ENCODE results near the gene TDRD6. TPM values are rescaled to one million over a fixed set of nuclear protein-coding genes. Genes with fewer than 3 reads are reported as not detected.
"Not testable (repeated sequence)": the region's sequence is repeated elsewhere in the genome, so short reads cannot be mapped to it uniquely, and the experiment has no call there.

The TDRD6 gene, protein sequence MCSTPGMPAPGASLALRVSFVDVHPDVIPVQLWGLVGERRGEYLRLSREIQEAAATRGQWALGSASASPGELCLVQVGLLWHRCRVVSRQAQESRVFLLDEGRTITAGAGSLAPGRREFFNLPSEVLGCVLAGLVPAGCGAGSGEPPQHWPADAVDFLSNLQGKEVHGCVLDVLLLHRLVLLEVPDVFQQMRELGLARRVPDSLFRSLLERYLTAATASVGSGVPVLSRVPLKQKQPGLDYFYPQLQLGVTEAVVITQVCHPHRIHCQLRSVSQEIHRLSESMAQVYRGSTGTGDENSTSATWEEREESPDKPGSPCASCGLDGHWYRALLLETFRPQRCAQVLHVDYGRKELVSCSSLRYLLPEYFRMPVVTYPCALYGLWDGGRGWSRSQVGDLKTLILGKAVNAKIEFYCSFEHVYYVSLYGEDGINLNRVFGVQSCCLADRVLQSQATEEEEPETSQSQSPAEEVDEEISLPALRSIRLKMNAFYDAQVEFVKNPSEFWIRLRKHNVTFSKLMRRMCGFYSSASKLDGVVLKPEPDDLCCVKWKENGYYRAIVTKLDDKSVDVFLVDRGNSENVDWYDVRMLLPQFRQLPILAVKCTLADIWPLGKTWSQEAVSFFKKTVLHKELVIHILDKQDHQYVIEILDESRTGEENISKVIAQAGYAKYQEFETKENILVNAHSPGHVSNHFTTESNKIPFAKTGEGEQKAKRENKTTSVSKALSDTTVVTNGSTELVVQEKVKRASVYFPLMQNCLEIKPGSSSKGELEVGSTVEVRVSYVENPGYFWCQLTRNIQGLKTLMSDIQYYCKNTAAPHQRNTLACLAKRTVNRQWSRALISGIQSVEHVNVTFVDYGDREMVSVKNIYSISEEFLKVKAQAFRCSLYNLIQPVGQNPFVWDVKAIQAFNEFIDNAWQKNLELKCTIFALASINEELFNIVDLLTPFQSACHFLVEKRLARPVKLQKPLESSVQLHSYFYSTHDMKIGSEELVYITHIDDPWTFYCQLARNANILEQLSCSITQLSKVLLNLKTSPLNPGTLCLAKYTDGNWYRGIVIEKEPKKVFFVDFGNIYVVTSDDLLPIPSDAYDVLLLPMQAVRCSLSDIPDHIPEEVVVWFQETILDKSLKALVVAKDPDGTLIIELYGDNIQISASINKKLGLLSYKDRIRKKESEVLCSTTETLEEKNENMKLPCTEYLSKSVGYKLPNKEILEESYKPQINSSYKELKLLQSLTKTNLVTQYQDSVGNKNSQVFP (N-terminal part only)
- total RNA-seq, result under 1 TPM in 1 of 2 experiments, not detected in 1; 0.25 TPM
- polyA plus RNA-seq, result not detected

- H3K36me3 Mint-ChIP-seq, result no peaks in the 10 kb centered on the region
- H3K4me1 Mint-ChIP-seq, result no peaks in the 10 kb centered on the region
- no peak within 1 kb of the TSS for H3K27ac ChIP-seq (ENCODE audit: low read depth, low read length)
- no peak within 1 kb of the TSS for H3K4me3 ChIP-seq (ENCODE audit: low read length in 2 of 2)
- H3K4me3 Mint-ChIP-seq, result no peak within 1 kb of the TSS
- H3K27me3 Mint-ChIP-seq, result peaks cover 1 to 3% of the 10 kb centered on the region in 2 donors
- no peaks in the 10 kb centered on the region for H3K27me3 ChIP-seq (ENCODE audit: insufficient read depth, low read length)
- intact Hi-C loops (cut with micrococcal nuclease), result no loop called here
- H3K9me3 Mint-ChIP-seq, result peaks cover 0 to 2% (median 0%) of the 10 kb centered on the region in 8 donors
- ChIA-PET CTCF (ENCODE audit: partially characterized antibody) (no interaction called here), POLR2A (ENCODE audit: partially characterized antibody) (no interaction called here)
- H3K9me3 ChIP-seq (ENCODE audit: control insufficient read depth in 1 of 2, low read length in 2 of 2), result no peaks in the 10 kb centered on the region
- DNase-seq, result no peak
- no peaks in the 10 kb centered on the region for H3K4me1 ChIP-seq (ENCODE audit: insufficient read depth, low read length)
- H3K27ac Mint-ChIP-seq, result no peak within 1 kb of the TSS
- H3K36me3 ChIP-seq (ENCODE audit: insufficient read depth, low read length), result no peaks in the 10 kb centered on the region
Measured at GRCh38 chr6:46687619-46688097, at the start of gene TDRD6. TSS of gene TDRD6 (plus strand) at chr6:46687885. CDS start at chr6:46688129, 244 bp downstream.

DNA sequence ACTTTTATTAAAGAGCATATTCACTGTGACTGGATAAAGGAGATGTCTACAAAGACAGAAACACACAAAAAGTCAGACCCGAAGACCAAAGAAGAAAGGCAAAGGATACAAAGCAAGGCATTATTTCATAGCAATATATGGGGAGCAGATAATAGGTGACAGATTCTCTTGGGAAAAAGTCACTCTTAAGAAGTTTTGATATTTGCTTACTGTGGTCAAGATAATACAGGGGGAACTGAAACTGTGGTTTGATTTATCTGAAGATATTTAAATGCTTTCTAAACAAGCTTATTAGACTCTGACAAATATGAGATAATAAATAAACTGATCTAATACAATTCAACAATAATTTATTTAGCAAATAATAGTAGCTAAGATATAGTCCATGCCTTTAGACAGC, 49.8 kb upstream of the TDRD6 start:
- intact Hi-C loops (cut with micrococcal nuclease), result no loop called here
- no peaks in the 10 kb centered on the region for H3K4me1 Mint-ChIP-seq
- no peaks in the 10 kb centered on the region for H3K4me1 ChIP-seq (ENCODE audit: insufficient read depth, low read length)
- H3K36me3 ChIP-seq (ENCODE audit: insufficient read depth, low read length), result no peaks in the 10 kb centered on the region
- H3K4me3 ChIP-seq (ENCODE audit: low read length in 2 of 2), result no peak overlapping the region
- no peak overlapping the region for H3K27ac Mint-ChIP-seq
- H3K9me3 Mint-ChIP-seq, result no peaks in the 10 kb centered on the region
- H3K27me3 Mint-ChIP-seq, result peaks cover 4 to 8% of the 10 kb centered on the region in 2 donors
- no peak overlapping the region for H3K27ac ChIP-seq (ENCODE audit: low read depth, low read length)
- H3K9me3 ChIP-seq (ENCODE audit: control insufficient read depth in 1 of 2, low read length in 2 of 2), result no peaks in the 10 kb centered on the region
- no peaks in the 10 kb centered on the region for H3K27me3 ChIP-seq (ENCODE audit: insufficient read depth, low read length)
- no peak for DNase-seq
- ChIA-PET CTCF (ENCODE audit: partially characterized antibody) (no interaction called here), POLR2A (ENCODE audit: partially characterized antibody) (no interaction called here)
- no peak overlapping the region for H3K4me3 Mint-ChIP-seq
- no peaks in the 10 kb centered on the region for H3K36me3 Mint-ChIP-seq

- Mint-ChIP-seq H3K4me1 (no peaks in the 10 kb centered on the region), H3K9me3 (no peaks in the 10 kb centered on the region), H3K36me3 (no peaks in the 10 kb centered on the region), H3K27me3 (peaks cover 4 to 8% of the 10 kb centered on the region in 2 donors), H3K27ac (no peak overlapping the region), H3K4me3 (no peak overlapping the region)
- ChIA-PET POLR2A (ENCODE audit: partially characterized antibody) (no interaction called here), CTCF (ENCODE audit: partially characterized antibody) (no interaction called here)
- no peak overlapping the region for H3K4me3 ChIP-seq (ENCODE audit: low read length in 2 of 2)
- H3K27me3 ChIP-seq (ENCODE audit: insufficient read depth, low read length), result no peaks in the 10 kb centered on the region
- no peaks in the 10 kb centered on the region for H3K9me3 ChIP-seq (ENCODE audit: control insufficient read depth in 1 of 2, low read length in 2 of 2)
- no peak overlapping the region for H3K27ac ChIP-seq (ENCODE audit: low read depth, low read length)
- no peak for DNase-seq
- no peaks in the 10 kb centered on the region for H3K4me1 ChIP-seq (ENCODE audit: insufficient read depth, low read length)
- H3K36me3 ChIP-seq (ENCODE audit: insufficient read depth, low read length), result no peaks in the 10 kb centered on the region
- intact Hi-C loops (cut with micrococcal nuclease), result no loop called here
Measured at GRCh38 chr6:46638650-46639049, 49.0 kb upstream of the TDRD6 start.

- Mint-ChIP-seq H3K4me3 (no peak overlapping the region), H3K4me1 (no peaks in the 10 kb centered on the region), H3K27ac (no peak overlapping the region), H3K9me3 (peaks cover 0 to 3% (median 0%) of the 10 kb centered on the region in 8 donors), H3K36me3 (no peaks in the 10 kb centered on the region), H3K27me3 (peaks cover 4 to 6% of the 10 kb centered on the region in 2 donors)
- no peak overlapping the region for H3K4me3 ChIP-seq (ENCODE audit: low read length in 2 of 2)
- H3K9me3 ChIP-seq (ENCODE audit: control insufficient read depth in 1 of 2, low read length in 2 of 2), result no peaks in the 10 kb centered on the region
- no peaks in the 10 kb centered on the region for H3K36me3 ChIP-seq (ENCODE audit: insufficient read depth, low read length)
- intact Hi-C loops (cut with micrococcal nuclease), result no loop called here
- H3K27ac ChIP-seq (ENCODE audit: low read depth, low read length), result no peak overlapping the region
- ChIA-PET CTCF (ENCODE audit: partially characterized antibody) (no interaction called here), POLR2A (ENCODE audit: partially characterized antibody) (no interaction called here)
- H3K4me1 ChIP-seq (ENCODE audit: insufficient read depth, low read length), result no peaks in the 10 kb centered on the region
- no peak for DNase-seq
- H3K27me3 ChIP-seq (ENCODE audit: insufficient read depth, low read length), result no peaks in the 10 kb centered on the region
Measured at GRCh38 chr6:46642928-46643751, 44.5 kb upstream of the TDRD6 start.

GRCh38 chr6:46645265-46645664, 42.4 kb upstream of the TDRD6 start:
- Mint-ChIP-seq H3K4me3 (no peak overlapping the region), H3K27me3 (peaks cover 3 to 5% of the 10 kb centered on the region in 2 donors), H3K36me3 (no peaks in the 10 kb centered on the region), H3K9me3 (peaks cover 0 to 3% (median 0%) of the 10 kb centered on the region in 8 donors), H3K27ac (no peak overlapping the region), H3K4me1 (no peaks in the 10 kb centered on the region)
- POLR2A ChIA-PET (ENCODE audit: partially characterized antibody), result no interaction called here
- no peak for DNase-seq
- H3K36me3 ChIP-seq (ENCODE audit: insufficient read depth, low read length), result no peaks in the 10 kb centered on the region
- no peaks in the 10 kb centered on the region for H3K4me1 ChIP-seq (ENCODE audit: insufficient read depth, low read length)
- intact Hi-C loops (cut with micrococcal nuclease), result no loop called here
- no peak overlapping the region for H3K27ac ChIP-seq (ENCODE audit: low read depth, low read length)
- H3K27me3 ChIP-seq (ENCODE audit: insufficient read depth, low read length), result no peaks in the 10 kb centered on the region
- CTCF ChIA-PET (ENCODE audit: partially characterized antibody), result no interaction called here
- H3K9me3 ChIP-seq (ENCODE audit: control insufficient read depth in 1 of 2, low read length in 2 of 2), result no peaks in the 10 kb centered on the region
- no peak overlapping the region for H3K4me3 ChIP-seq (ENCODE audit: low read length in 2 of 2)

DNA sequence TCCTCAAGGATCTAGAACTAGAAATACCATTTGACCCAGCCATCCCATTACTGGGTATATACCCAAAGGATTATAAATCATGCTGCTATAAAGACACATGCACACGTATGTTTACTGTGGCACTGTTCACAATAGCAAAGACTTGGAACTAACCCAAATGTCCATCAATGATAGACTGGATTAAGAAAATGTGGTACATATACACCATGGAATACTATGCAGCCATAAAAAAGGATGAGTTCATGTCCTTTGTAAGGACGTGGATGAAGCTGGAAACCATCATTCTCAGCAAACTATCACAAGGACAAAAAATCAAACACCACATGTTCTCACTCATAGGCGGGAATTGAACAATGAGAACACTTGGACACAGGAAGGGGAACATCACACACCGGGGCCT, 39.6 kb upstream of the TDRD6 start:
- H3K9me3 Mint-ChIP-seq; POLR2A ChIA-PET (ENCODE audit: partially characterized antibody); H3K27ac ChIP-seq (ENCODE audit: low read depth, low read length); H3K9me3 ChIP-seq (ENCODE audit: control insufficient read depth in 1 of 2, low read length in 2 of 2); H3K27ac Mint-ChIP-seq; DNase-seq; intact Hi-C loops (cut with micrococcal nuclease); H3K27me3 ChIP-seq (ENCODE audit: insufficient read depth, low read length); H3K36me3 Mint-ChIP-seq; H3K4me3 Mint-ChIP-seq; CTCF ChIA-PET (ENCODE audit: partially characterized antibody); H3K36me3 ChIP-seq (ENCODE audit: insufficient read depth, low read length); H3K4me3 ChIP-seq (ENCODE audit: low read length in 2 of 2): not testable (repeated sequence)
- Mint-ChIP-seq H3K27me3 (peaks cover 14 to 18% of the 10 kb centered on the region in 2 donors), H3K4me1 (peaks cover 7 to 12% (median 9%) of the 10 kb centered on the region in 4 donors)
- peaks cover 10% of the 10 kb centered on the region for H3K4me1 ChIP-seq (ENCODE audit: insufficient read depth, low read length)

All from CD4-positive, alpha-beta memory T cell (primary cell).